Liver (tissue), 9 donors: ENCODE results near the gene SCLT1. TPM values are rescaled to one million over a fixed set of nuclear protein-coding genes. Genes with fewer than 3 reads are reported as not detected.

Source experiments
- DNase-seq: peaks from one replicate; pipeline ENCODE4 v3.0.0-alpha.2; 2017; ENCODE audit warnings: low spot score
- H3K27ac ChIP-seq, 2 donors: one replicate each; pipeline ENCODE4 v1.7.0; 2013; ENCODE audit warnings: inconsistent platforms in 2 of 2, low read length in 2 of 2, control low read depth in 1 of 2, low read depth in 1 of 2, mild to moderate bottlenecking in 1 of 2
- H3K27me3 ChIP-seq, 4 donors: one replicate each; pipeline versions ENCODE4 v1.6.1 to v1.7.0; 2013; ENCODE audit warnings: low read length in 3 of 4, inconsistent platforms in 1 of 4, mild to moderate bottlenecking in 1 of 4, moderate library complexity in 1 of 4; ENCODE audit not compliant: control insufficient read depth in 4 of 4, insufficient read depth in 4 of 4
- H3K36me3 ChIP-seq, 4 donors: one replicate each; pipeline versions ENCODE4 v1.6.1 to v1.7.0; 2013; ENCODE audit warnings: low read length in 3 of 4, mild to moderate bottlenecking in 3 of 4, low read depth in 1 of 4, moderate library complexity in 1 of 4; ENCODE audit not compliant: control insufficient read depth in 4 of 4, insufficient read depth in 3 of 4
- H3K4me1 ChIP-seq, 4 donors: one replicate each; pipeline versions ENCODE4 v1.6.1 to v1.7.0; 2013; ENCODE audit warnings: low read length in 3 of 4, mild to moderate bottlenecking in 3 of 4, moderate library complexity in 1 of 4; ENCODE audit not compliant: control insufficient read depth in 4 of 4, insufficient read depth in 4 of 4
- H3K4me3 ChIP-seq, 3 donors: one replicate each; pipeline versions ENCODE4 v1.6.1 to v1.7.0; 2013; ENCODE audit warnings: low read length in 3 of 3, control low read depth in 1 of 3, low read depth in 1 of 3, mild to moderate bottlenecking in 1 of 3
- H3K9ac ChIP-seq, 2 donors: one replicate each; pipeline ENCODE4 v1.7.0; 2013; ENCODE audit warnings: low read length in 2 of 2, mild to moderate bottlenecking in 2 of 2, moderate library complexity in 2 of 2, control low read depth in 1 of 2, low read depth in 1 of 2
- H3K9me3 ChIP-seq, 4 donors: one replicate each; pipeline versions ENCODE4 v1.6.1 to v1.7.0; 2013; ENCODE audit warnings: low read length in 3 of 4; ENCODE audit not compliant: control insufficient read depth in 4 of 4
- ATF3 ChIP-seq: IDR thresholded peaks from 2 replicates; pipeline ENCODE4 v1.6.1; 2016; ENCODE audit warnings: antibody characterized with exemption
- CTCF ChIP-seq: fragments of 150-350 bp; IDR thresholded peaks from 2 replicates; pipeline ENCODE4 v1.5.1; 2017; ENCODE audit warnings: improper control_type of control experiment, low read depth, low read length; ENCODE audit not compliant: missing input control
- EGR1 ChIP-seq, 2 donors: IDR thresholded peaks; 2 replicates each; pipeline ENCODE4 v1.6.1; 2016 to 2018; ENCODE audit warnings: antibody characterized with exemption in 2 of 2, low read depth in 2 of 2
- FOXA1 ChIP-seq: IDR thresholded peaks from 2 replicates; pipeline ENCODE4 v1.6.1; 2016; ENCODE audit warnings: antibody characterized with exemption
- FOXA2 ChIP-seq: IDR thresholded peaks from 2 replicates; pipeline ENCODE4 v1.6.1; 2016; ENCODE audit warnings: antibody characterized with exemption
- GABPA ChIP-seq, 2 donors: IDR thresholded peaks in 1 of 2; conservative IDR thresholded peaks in 1 of 2; 2 replicates each; pipeline ENCODE4 v1.6.1; 2016; ENCODE audit warnings: antibody characterized with exemption in 2 of 2, mild to moderate bottlenecking in 1 of 2, moderate library complexity in 1 of 2
- HNF4A ChIP-seq, 2 donors: conservative IDR thresholded peaks; 2 replicates each; pipeline ENCODE4 v1.6.1; 2016; ENCODE audit warnings: antibody characterized with exemption in 2 of 2, mild to moderate bottlenecking in 2 of 2
- HNF4G ChIP-seq: IDR thresholded peaks from 2 replicates; pipeline ENCODE4 v1.6.1; 2016; ENCODE audit warnings: antibody characterized with exemption
- JUND ChIP-seq, 2 donors: IDR thresholded peaks; 2 replicates each; pipeline ENCODE4 v1.6.1; 2016; ENCODE audit warnings: antibody characterized with exemption in 2 of 2
- MAX ChIP-seq: IDR thresholded peaks from 2 replicates; pipeline ENCODE4 v1.6.1; 2016; ENCODE audit warnings: antibody characterized with exemption
- NR2F2 ChIP-seq: IDR thresholded peaks from 2 replicates; pipeline ENCODE4 v1.6.1; 2016; ENCODE audit warnings: antibody characterized with exemption
- RAD21 ChIP-seq, 2 donors: IDR thresholded peaks; 2 replicates each; pipeline ENCODE4 v1.6.1; 2016; ENCODE audit warnings: antibody characterized with exemption in 2 of 2, mild to moderate bottlenecking in 2 of 2
- REST ChIP-seq: IDR thresholded peaks from 2 replicates; pipeline ENCODE4 v1.6.1; 2016; ENCODE audit warnings: antibody characterized with exemption, mild to moderate bottlenecking
- RXRA ChIP-seq, 2 donors: IDR thresholded peaks; 2 replicates each; pipeline ENCODE4 v1.6.1; 2017 to 2018; ENCODE audit warnings: antibody characterized with exemption in 2 of 2, mild to moderate bottlenecking in 1 of 2
- SP1 ChIP-seq: IDR thresholded peaks from 2 replicates; pipeline ENCODE4 v1.6.1; 2018; ENCODE audit warnings: antibody characterized with exemption, mild to moderate bottlenecking
- TAF1 ChIP-seq: conservative IDR thresholded peaks from 2 replicates; pipeline ENCODE4 v1.6.1; 2016; ENCODE audit warnings: antibody characterized with exemption, mild to moderate bottlenecking
- YY1 ChIP-seq: IDR thresholded peaks from 2 replicates; pipeline ENCODE4 v1.6.1; 2016; ENCODE audit warnings: antibody characterized with exemption, mild to moderate bottlenecking
- ZBTB33 ChIP-seq: IDR thresholded peaks from 2 replicates; pipeline ENCODE4 v1.6.1; 2016; ENCODE audit warnings: antibody characterized with exemption
- WGBS: extraction: QIAGEN DNeasy Blood & Tissue Kit; methylation state at CpG from one replicate; pipeline ENCODE4 v1.1.7; 2013; 5-methylcytosine and 5-hydroxymethylcytosine counted together
- polyA plus RNA-seq, 2 donors: library from polyadenylated mRNA; stranded (reverse) in 1 of 2; unstranded in 1 of 2; fragments of 200-250 nt in 1 of 2; fragments of >200 nt in 1 of 2; fragmentation: Nextera tagmentation in 1 of 2; extraction: Ambion mirVana in 1 of 2; gene quantifications; one replicate each; pipeline versions ENCODE4 v1.2.1 to v1.2.3, GENCODE V29; 2013 to 2015
- total RNA-seq, 2 donors: library from RNA; depleted of rRNA; stranded (reverse); fragments of >200 nt; gene quantifications; one replicate each; pipeline ENCODE4 v1.2.3, GENCODE V29; 2014
- donor health status: healthy.
- donor health status: healthy.
- donor health status: healthy.
- donor health status: healthy.
- donor health status: healthy.

Gene SCLT1
- total and polyA plus RNA-seq, 4 donors, result 1.2 to 14.2 (median 4.0) TPM

- Histone ChIP-seq H3K27ac (no peak overlapping the region), H3K9ac (no peak overlapping the region), H3K27me3 (no peaks in the 10 kb centered on the region), H3K4me1 (peaks cover 0 to 8% (median 3%) of the 10 kb centered on the region in 4 donors), H3K36me3 (peaks cover 8 to 39% (median 22%) of the 10 kb centered on the region in 4 donors), H3K4me3 (no peak overlapping the region), H3K9me3 (no peaks in the 10 kb centered on the region)
- 95% methylated on average over 2 of the region's 2 CpGs for WGBS
- no peak for DNase-seq
- TF ChIP-seq MAX, result no peak
- TF ChIP-seq TAF1, result no peak
- TF ChIP-seq JUND (IDR thresholded peaks at IDR 0.05), result no peak
- TF ChIP-seq GABPA (IDR thresholded peaks at IDR 0.05 in 1 of 2, conservative IDR thresholded peaks at IDR 0.05 in 1 of 2), result no peak
- no peak for TF ChIP-seq FOXA1
- no peak for TF ChIP-seq NR2F2
- TF ChIP-seq YY1, result no peak
- TF ChIP-seq FOXA2, result no peak
- no peak for TF ChIP-seq ATF3
- TF ChIP-seq RXRA (IDR thresholded peaks at IDR 0.05), result no peak
- no peak for TF ChIP-seq ZBTB33
- TF ChIP-seq RAD21 (IDR thresholded peaks at IDR 0.05), result no peak
- no peak for TF ChIP-seq EGR1 (IDR thresholded peaks at IDR 0.05; ENCODE audit: low read depth in 2 of 2)
- no peak for TF ChIP-seq SP1
- TF ChIP-seq HNF4G, result no peak
- no peak for TF ChIP-seq CTCF
- TF ChIP-seq REST, result no peak
- no peak for TF ChIP-seq HNF4A (conservative IDR thresholded peaks at IDR 0.05)
Measured at GRCh38 chr4:128865132-128865531, 228.2 kb downstream of the SCLT1 start.
